Glutamatergic neuron (in vitro differentiated cells): ENCODE measurements around the gene DPYSL4. TPM values are rescaled to one million over a fixed set of nuclear protein-coding genes. Genes with fewer than 3 reads are reported as not detected.

Experiments used
- DNase-seq: peaks from one replicate; pipeline ENCODE4 v3.0.0; 2022
- H3K27ac Mint-ChIP-seq: one replicate; pipeline ENCODE4 v1.8.0; 2020; ENCODE audit warnings: mild to moderate bottlenecking, mixed read lengths, inconsistent platforms; ENCODE audit not compliant: unreplicated experiment
- H3K27me3 Mint-ChIP-seq: one replicate; pipeline ENCODE4 v1.8.0; 2020; ENCODE audit warnings: mild to moderate bottlenecking, moderate library complexity, mixed read lengths, inconsistent platforms; ENCODE audit not compliant: unreplicated experiment
- H3K36me3 Mint-ChIP-seq: one replicate; pipeline ENCODE4 v1.8.0; 2020; ENCODE audit warnings: mild to moderate bottlenecking, mixed read lengths, inconsistent platforms; ENCODE audit not compliant: unreplicated experiment
- H3K4me1 Mint-ChIP-seq: one replicate; pipeline ENCODE4 v1.8.0; 2020; ENCODE audit warnings: mild to moderate bottlenecking, low read depth, mixed read lengths, inconsistent platforms; ENCODE audit not compliant: unreplicated experiment
- H3K4me3 Mint-ChIP-seq: one replicate; pipeline ENCODE4 v1.8.0; 2020; ENCODE audit warnings: mild to moderate bottlenecking, mixed read lengths, inconsistent platforms; ENCODE audit not compliant: unreplicated experiment
- H3K9me3 Mint-ChIP-seq: one replicate; pipeline ENCODE4 v1.8.0; 2020; ENCODE audit warnings: mild to moderate bottlenecking, moderate library complexity, mixed read lengths, inconsistent platforms; ENCODE audit not compliant: unreplicated experiment
- total RNA-seq: library from RNA; stranded (reverse); fragmentation: NEBNext Ultra II Directional; extraction: Animal tissue kit (Norgen Biotek cat#: 25700); gene quantifications from one replicate; pipeline ENCODE4 v1.2.1, GENCODE V29; 2021; ENCODE audit not compliant: unreplicated experiment
- TF ChIP-seq, protein P1 (sequence below): fragments of 200-600 bp; sonication (generic); IDR thresholded peaks from one replicate; pipeline ENCODE4 v1.5.0; 2021; ENCODE audit not compliant: partially characterized antibody, unreplicated experiment

Gene DPYSL4
- total RNA-seq, 1 donor from 2014 or later: 402 TPM

DNA sequence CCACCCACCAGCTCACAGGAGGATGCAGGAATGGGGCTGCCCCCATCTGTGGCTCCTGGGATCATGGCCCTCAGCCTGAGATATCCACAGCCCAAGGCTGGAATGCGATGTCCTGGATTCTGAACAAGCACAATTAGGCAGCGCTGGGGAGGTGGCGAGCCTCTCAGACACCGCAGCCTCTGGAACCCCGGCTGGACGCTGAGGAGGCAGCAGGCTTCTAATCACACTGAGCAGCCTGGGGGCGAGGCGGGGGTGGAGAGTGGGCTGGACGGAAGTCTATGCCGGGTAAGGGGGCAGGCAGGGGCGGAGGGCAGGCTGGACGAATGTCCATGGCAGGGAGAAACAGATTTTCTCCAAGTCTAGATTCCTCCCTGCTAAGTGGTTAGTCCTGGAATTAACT is 56.4 kb downstream of the DPYSL4 start:
- no peak overlapping the region for H3K27ac Mint-ChIP-seq
- no peak overlapping the region for H3K4me3 Mint-ChIP-seq
- H3K9me3 Mint-ChIP-seq: peaks cover 30% of the 10 kb centered on the region
- TF ChIP-seq, protein P1, sequence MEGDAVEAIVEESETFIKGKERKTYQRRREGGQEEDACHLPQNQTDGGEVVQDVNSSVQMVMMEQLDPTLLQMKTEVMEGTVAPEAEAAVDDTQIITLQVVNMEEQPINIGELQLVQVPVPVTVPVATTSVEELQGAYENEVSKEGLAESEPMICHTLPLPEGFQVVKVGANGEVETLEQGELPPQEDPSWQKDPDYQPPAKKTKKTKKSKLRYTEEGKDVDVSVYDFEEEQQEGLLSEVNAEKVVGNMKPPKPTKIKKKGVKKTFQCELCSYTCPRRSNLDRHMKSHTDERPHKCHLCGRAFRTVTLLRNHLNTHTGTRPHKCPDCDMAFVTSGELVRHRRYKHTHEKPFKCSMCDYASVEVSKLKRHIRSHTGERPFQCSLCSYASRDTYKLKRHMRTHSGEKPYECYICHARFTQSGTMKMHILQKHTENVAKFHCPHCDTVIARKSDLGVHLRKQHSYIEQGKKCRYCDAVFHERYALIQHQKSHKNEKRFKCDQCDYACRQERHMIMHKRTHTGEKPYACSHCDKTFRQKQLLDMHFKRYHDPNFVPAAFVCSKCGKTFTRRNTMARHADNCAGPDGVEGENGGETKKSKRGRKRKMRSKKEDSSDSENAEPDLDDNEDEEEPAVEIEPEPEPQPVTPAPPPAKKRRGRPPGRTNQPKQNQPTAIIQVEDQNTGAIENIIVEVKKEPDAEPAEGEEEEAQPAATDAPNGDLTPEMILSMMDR: no peak
- no peaks in the 10 kb centered on the region for H3K36me3 Mint-ChIP-seq
- peaks cover 39% of the 10 kb centered on the region for H3K4me1 Mint-ChIP-seq
- H3K27me3 Mint-ChIP-seq: peaks cover 36% of the 10 kb centered on the region
- DNase-seq: no peak

- no peak overlapping the region for H3K4me3 Mint-ChIP-seq
- no peak overlapping the region for H3K27ac Mint-ChIP-seq
- no peaks in the 10 kb centered on the region for H3K36me3 Mint-ChIP-seq
- TF ChIP-seq, protein P1: no peak
- no peak for DNase-seq
- H3K4me1 Mint-ChIP-seq: peaks cover 34% of the 10 kb centered on the region
- H3K9me3 Mint-ChIP-seq: peaks cover 26% of the 10 kb centered on the region
- H3K27me3 Mint-ChIP-seq: peaks cover 32% of the 10 kb centered on the region
Observed at GRCh38 chr10:132243626-132244025, 56.9 kb downstream of the DPYSL4 start.

GRCh38 chr10:132245056-132245455 is 58.3 kb downstream of the DPYSL4 start:
- Mint-ChIP-seq H3K4me3 (peak overlapping the region; percentile 9), H3K4me1 (peaks cover 30% of the 10 kb centered on the region), H3K36me3 (no peaks in the 10 kb centered on the region), H3K27ac (peak overlapping the region; percentile 75), H3K27me3 (peaks cover 28% of the 10 kb centered on the region), H3K9me3 (peaks cover 22% of the 10 kb centered on the region)
- DNase-seq: no peak
- TF ChIP-seq, protein P1: no peak

DNA sequence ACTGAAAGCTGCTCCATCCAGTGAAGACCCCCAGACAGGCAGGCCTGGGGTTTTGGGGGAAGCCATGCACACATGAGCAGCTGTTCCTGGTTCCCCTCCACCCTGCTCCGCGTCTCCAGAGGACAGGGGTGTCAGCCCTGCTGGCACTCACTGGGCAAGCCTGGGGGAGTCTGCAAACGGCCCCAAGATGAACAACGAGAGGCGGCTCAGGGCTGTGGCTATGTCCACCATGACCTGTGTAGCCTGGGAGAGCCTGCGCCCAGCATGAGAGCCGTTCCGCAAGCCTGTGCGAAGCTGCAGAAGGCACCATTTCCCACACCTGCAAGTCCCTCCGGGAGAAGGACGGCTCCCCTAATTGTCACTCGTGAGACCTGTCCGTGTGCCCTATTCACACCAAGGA is 59.5 kb downstream of the DPYSL4 start:
- Mint-ChIP-seq H3K36me3 (no peaks in the 10 kb centered on the region), H3K4me3 (peak overlapping the region; percentile 15), H3K27me3 (peaks cover 25% of the 10 kb centered on the region), H3K27ac (no peak overlapping the region), H3K9me3 (peaks cover 20% of the 10 kb centered on the region), H3K4me1 (peaks cover 24% of the 10 kb centered on the region)
- DNase-seq: no peak
- TF ChIP-seq, protein P1: no peak

GRCh38 chr10:132247943-132248342 is 61.2 kb downstream of the DPYSL4 start:
- peaks cover 17% of the 10 kb centered on the region for H3K9me3 Mint-ChIP-seq
- no peaks in the 10 kb centered on the region for H3K36me3 Mint-ChIP-seq
- peak overlapping the region; percentile 98 for H3K27ac Mint-ChIP-seq
- TF ChIP-seq, protein P1: no peak
- H3K4me1 Mint-ChIP-seq: peaks cover 21% of the 10 kb centered on the region
- H3K4me3 Mint-ChIP-seq: peak overlapping the region; percentile 80
- peaks cover 24% of the 10 kb centered on the region for H3K27me3 Mint-ChIP-seq
- peak; percentile 74 for DNase-seq
